GM12878 (cell line): ENCODE data around the gene CC2D1B.

ENCODE experiments used
- CBFB ChIP-seq: IDR thresholded peaks from 2 replicates; pipeline ENCODE4 v1.6.1; 2016; ENCODE audit warnings: antibody characterized with exemption, low read depth
- CTCF ChIP-seq, 3 experiments: IDR thresholded peaks in 2 of 3; conservative IDR thresholded peaks in 1 of 3; 2 replicates each; pipeline ENCODE4 v1.5.1; 2011; ENCODE audit warnings: low read depth in 3 of 3, low read length in 3 of 3, mild to moderate bottlenecking in 3 of 3, control low read depth in 2 of 3, moderate library complexity in 2 of 3, inconsistent platforms in 1 of 3, mixed read lengths in 1 of 3; ENCODE audit not compliant: control insufficient read depth in 2 of 3, insufficient read depth in 1 of 3; ENCODE audit errors: extremely low read depth in 1 of 3
- EED ChIP-seq: sonication (generic); IDR thresholded peaks from 2 replicates; pipeline ENCODE4 v1.6.1; 2016; ENCODE audit warnings: antibody characterized with exemption, low read depth
- ETV6 ChIP-seq, 2 experiments: fragments of 450-650 bp in 1 of 2; IDR thresholded peaks in 1 of 2; conservative IDR thresholded peaks in 1 of 2; 2 replicates each; pipeline ENCODE4 v1.6.1; 2014; ENCODE audit warnings: antibody characterized with exemption in 1 of 2, borderline replicate concordance in 1 of 2, low read depth in 1 of 2, mild to moderate bottlenecking in 1 of 2, moderate library complexity in 1 of 2
- FOXK2 ChIP-seq: fragments of 450-650 bp; IDR thresholded peaks from 2 replicates; pipeline ENCODE4 v1.6.1; 2017; ENCODE audit warnings: mild to moderate bottlenecking, moderate library complexity
- MYC ChIP-seq: IDR thresholded peaks from 2 replicates; pipeline ENCODE4 v1.6.1; 2011; ENCODE audit warnings: mild to moderate bottlenecking, low read length, moderate library complexity, inconsistent platforms; ENCODE audit not compliant: insufficient read depth, insufficient replicate concordance, insufficient read length, severe bottlenecking
- NBN ChIP-seq: fragments of 450-650 bp; IDR thresholded peaks from 2 replicates; pipeline ENCODE4 v1.6.1; 2016
- POLR2AphosphoS5 ChIP-seq: IDR thresholded peaks from 2 replicates; pipeline ENCODE4 v1.6.1; 2011; ENCODE audit warnings: mild to moderate bottlenecking, low read length, inconsistent platforms
- SIN3A ChIP-seq: IDR thresholded peaks from 2 replicates; pipeline ENCODE4 v1.6.1; 2012; ENCODE audit warnings: low read depth, low read length, improper control_type of control experiment

DNA sequence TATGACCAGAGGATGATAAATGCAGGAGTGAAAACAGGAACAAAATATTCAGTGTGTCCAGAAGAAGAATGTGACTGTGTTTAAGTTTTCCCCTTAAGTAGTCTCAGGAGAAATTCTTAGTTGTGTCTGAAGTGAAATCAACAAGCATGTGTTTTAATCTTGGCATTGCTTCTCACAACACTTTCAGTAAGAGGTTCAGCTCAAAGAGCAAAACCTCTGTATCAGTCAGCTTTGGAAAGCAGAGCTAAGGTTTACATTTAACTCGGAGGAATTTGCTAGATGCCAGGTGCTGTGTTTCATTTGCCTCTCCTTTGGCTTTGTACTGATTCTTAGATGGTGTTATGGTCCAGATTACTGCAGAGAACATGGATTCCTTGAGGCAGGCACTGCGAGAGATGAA, 28.6 kb downstream of the CC2D1B start:
- no peak for TF ChIP-seq ETV6 (conservative IDR thresholded peaks at IDR 0.05 in 1 of 2, IDR thresholded peaks at IDR 0.05 in 1 of 2; ENCODE audit: borderline replicate concordance in 1 of 2, low read depth in 1 of 2)
- no peak for TF ChIP-seq NBN
- TF ChIP-seq POLR2AphosphoS5, result no peak
- TF ChIP-seq CBFB, result no peak
- TF ChIP-seq FOXK2, result no peak
- TF ChIP-seq MYC, result no peak
- no peak for TF ChIP-seq SIN3A
- no peak for TF ChIP-seq EED
- TF ChIP-seq CTCF (IDR thresholded peaks at IDR 0.05 in 2 of 3, conservative IDR thresholded peaks at IDR 0.05 in 1 of 3; ENCODE audit: control insufficient read depth in 2 of 3, extremely low read depth in 1 of 3, insufficient read depth in 1 of 3, low read depth in 3 of 3, low read length in 3 of 3), result no peak
